ENCODE results near the gene KCNJ5.

Gene KCNJ5

DNA sequence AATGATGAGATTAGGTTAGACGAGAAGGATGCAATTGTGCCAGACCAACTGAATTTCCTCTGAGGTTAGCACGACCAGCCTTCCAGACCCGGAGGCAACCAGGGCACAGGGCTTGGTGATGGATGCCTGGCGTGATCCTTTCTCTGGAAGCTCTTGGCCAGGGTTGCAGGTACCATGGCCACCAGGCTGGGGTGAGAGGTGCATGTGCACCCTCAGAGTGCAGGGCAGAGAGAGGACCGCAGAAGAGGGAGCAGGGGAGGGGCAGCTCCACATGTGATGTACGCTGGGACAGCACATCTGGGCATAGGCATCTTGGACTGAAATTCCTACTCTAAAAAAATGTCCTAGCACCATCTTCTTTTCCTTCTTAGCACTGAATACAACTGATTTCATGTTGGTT, 34.9 kb upstream of the KCNJ5 start:
- no peak overlapping the region for H3K4me3 ChIP-seq (ENCODE audit: low read depth, low read length)
- H3K27me3 ChIP-seq (ENCODE audit: control insufficient read depth, insufficient read depth, low read length): no peaks in the 10 kb centered on the region
- no peak overlapping the region for H3K4me2 ChIP-seq (ENCODE audit: low read length)
- no peaks in the 10 kb centered on the region for H3K79me2 ChIP-seq
- no peaks in the 10 kb centered on the region for H3K36me3 ChIP-seq (ENCODE audit: control insufficient read depth, insufficient read depth, low read length)
- H2AFZ ChIP-seq: no peak overlapping the region
- H3K4me1 ChIP-seq: no peaks in the 10 kb centered on the region
- no peak overlapping the region for H3K9ac ChIP-seq
- no peaks in the 10 kb centered on the region for H3K9me3 ChIP-seq (ENCODE audit: control insufficient read depth, low read length)
- TF ChIP-seq CTCF (IDR thresholded peaks at IDR 0.05): no peak
- H3K27ac ChIP-seq: no peak overlapping the region

GRCh38 chr11:128857341-128857740, 33.8 kb upstream of the KCNJ5 start:
- no peaks in the 10 kb centered on the region for H3K4me1 ChIP-seq
- no peak for TF ChIP-seq CTCF (IDR thresholded peaks at IDR 0.05)
- no peaks in the 10 kb centered on the region for H3K9me3 ChIP-seq (ENCODE audit: control insufficient read depth, low read length)
- H3K27ac ChIP-seq: no peak overlapping the region
- no peaks in the 10 kb centered on the region for H3K27me3 ChIP-seq (ENCODE audit: control insufficient read depth, insufficient read depth, low read length)
- H3K79me2 ChIP-seq: no peaks in the 10 kb centered on the region
- no peak overlapping the region for H2AFZ ChIP-seq
- no peak overlapping the region for H3K4me2 ChIP-seq (ENCODE audit: low read length)
- H3K36me3 ChIP-seq (ENCODE audit: control insufficient read depth, insufficient read depth, low read length): no peaks in the 10 kb centered on the region
- no peak overlapping the region for H3K9ac ChIP-seq
- H3K4me3 ChIP-seq (ENCODE audit: low read depth, low read length): no peak overlapping the region

GRCh38 chr11:128859563-128860441, 31.4 kb upstream of the KCNJ5 start:
- H3K36me3 ChIP-seq (ENCODE audit: control insufficient read depth, insufficient read depth, low read length): no peaks in the 10 kb centered on the region
- H3K27ac ChIP-seq: no peak overlapping the region
- no peaks in the 10 kb centered on the region for H3K9me3 ChIP-seq (ENCODE audit: control insufficient read depth, low read length)
- no peaks in the 10 kb centered on the region for H3K4me1 ChIP-seq
- peak overlapping the region; percentile 8 for H3K4me2 ChIP-seq (ENCODE audit: low read length)
- no peaks in the 10 kb centered on the region for H3K79me2 ChIP-seq
- peak overlapping the region; percentile 66 for H2AFZ ChIP-seq
- TF ChIP-seq CTCF (IDR thresholded peaks at IDR 0.05): peak; percentile 72
- H3K4me3 ChIP-seq (ENCODE audit: low read depth, low read length): no peak overlapping the region
- H3K9ac ChIP-seq: no peak overlapping the region
- no peaks in the 10 kb centered on the region for H3K27me3 ChIP-seq (ENCODE audit: control insufficient read depth, insufficient read depth, low read length)

DNA sequence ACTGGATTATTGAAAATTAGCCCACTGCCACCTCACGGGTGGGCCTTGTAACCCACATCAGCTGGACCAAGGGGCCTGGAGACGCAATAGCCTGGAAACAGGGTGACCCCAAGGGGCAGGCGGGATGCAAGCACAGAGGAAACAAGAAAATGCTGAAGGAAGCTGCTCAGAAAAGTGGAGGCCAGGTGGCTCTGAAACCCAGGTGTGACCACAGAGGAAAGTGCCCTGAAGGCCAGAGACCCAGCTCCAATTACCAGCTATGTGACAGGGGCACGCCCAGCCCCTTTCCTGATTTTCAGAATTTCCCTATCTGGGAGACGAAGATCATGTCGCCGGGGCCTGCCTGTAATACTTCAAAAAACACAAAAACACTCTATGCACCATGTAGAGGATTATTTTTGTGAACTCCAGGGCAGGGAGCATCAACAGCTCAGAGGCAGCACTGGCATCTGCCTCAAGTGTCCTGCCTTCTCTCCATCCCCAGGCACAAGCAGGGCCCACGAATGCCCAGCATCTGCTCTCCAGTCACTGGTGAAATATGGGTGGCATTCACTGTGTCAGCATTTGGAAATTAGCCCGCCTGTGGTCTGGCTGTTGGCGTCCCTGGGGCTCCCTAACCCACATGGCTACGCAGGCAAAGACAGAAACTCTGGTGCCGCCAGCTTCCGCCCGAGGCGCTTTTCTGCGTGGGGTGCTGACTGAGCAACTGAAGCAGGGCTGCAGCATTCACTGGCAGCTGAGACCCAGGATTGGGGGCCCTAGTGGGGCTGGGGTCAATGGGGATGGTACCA, 30.4 kb upstream of the KCNJ5 start:
- no peak for TF ChIP-seq CTCF (IDR thresholded peaks at IDR 0.05)
- Histone ChIP-seq H3K4me3 (ENCODE audit: low read depth, low read length) (no peak overlapping the region), H3K27ac (no peak overlapping the region)

More for the DNA sequence above, 30.4 kb upstream of the KCNJ5 start:
- Histone ChIP-seq H3K4me2 (ENCODE audit: low read length) (peak overlapping the region; percentile 35), H3K36me3 (ENCODE audit: control insufficient read depth, insufficient read depth, low read length) (no peaks in the 10 kb centered on the region), H3K4me1 (no peaks in the 10 kb centered on the region), H2AFZ (peak overlapping the region; percentile 17), H3K9ac (no peak overlapping the region), H3K9me3 (ENCODE audit: control insufficient read depth, low read length) (no peaks in the 10 kb centered on the region), H3K27me3 (ENCODE audit: control insufficient read depth, insufficient read depth, low read length) (no peaks in the 10 kb centered on the region), H3K79me2 (no peaks in the 10 kb centered on the region)
